SU-DHL-6 (cell line): Measurements from ENCODE around the gene TSNAX.
A peak's percentile ranks its signal among the peaks of the same experiment; 100 is the strongest.

Source experiments
- H2AFZ ChIP-seq: fragments of 200-600 bp; sonication (generic); 2 replicates; pipeline ENCODE4 v1.6.1; 2014; ENCODE audit warnings: low read depth, mild to moderate bottlenecking, moderate library complexity, mixed read lengths, antibody characterized with exemption, low read length; ENCODE audit not compliant: severe bottlenecking
- H3F3A ChIP-seq: fragments of 200-600 bp; shearing (Covaris generic); 2 replicates; pipeline ENCODE4 v1.6.0; 2016; ENCODE audit warnings: antibody characterized with exemption, mild to moderate bottlenecking; ENCODE audit not compliant: insufficient read depth
- H3K27ac ChIP-seq: fragments of 200-600 bp; sonication (generic); 2 replicates; pipeline ENCODE4 v1.5.1; 2016; ENCODE audit warnings: low read depth, mild to moderate bottlenecking, low read length, moderate library complexity, mixed read lengths
- H3K27me3 ChIP-seq: fragments of 200-600 bp; sonication (generic), shearing (Covaris generic); 2 replicates; pipeline ENCODE4 v1.6.0; 2014; ENCODE audit warnings: mild to moderate bottlenecking, low read length
- H3K36me3 ChIP-seq: fragments of 200-600 bp; sonication (generic); 2 replicates; pipeline ENCODE4 v1.6.1; 2014; ENCODE audit warnings: mild to moderate bottlenecking, low read length, mixed read lengths
- H3K4me2 ChIP-seq: fragments of 300-600, 200-600 bp; shearing (Covaris generic), sonication (generic); 2 replicates; pipeline ENCODE4 v1.6.0; 2014; ENCODE audit warnings: low read length, low read depth, mild to moderate bottlenecking; ENCODE audit not compliant: poor library complexity, severe bottlenecking
- H3K4me3 ChIP-seq: fragments of 200-600 bp; sonication (generic); 2 replicates; pipeline ENCODE4 v1.5.1; 2014; ENCODE audit warnings: antibody characterized with exemption, low read length, mild to moderate bottlenecking, mixed read lengths; ENCODE audit not compliant: insufficient read depth, poor library complexity, severe bottlenecking
- H3K79me2 ChIP-seq: fragments of 200-600 bp; sonication (generic); 2 replicates; pipeline ENCODE4 v1.6.1; 2014; ENCODE audit warnings: mild to moderate bottlenecking, low read length, moderate library complexity; ENCODE audit not compliant: insufficient read depth
- H3K9ac ChIP-seq: fragments of 200-600 bp; sonication (generic); 2 replicates; pipeline ENCODE4 v1.7.0; 2014; ENCODE audit warnings: mild to moderate bottlenecking, low read length
- H3K9me2 ChIP-seq: fragments of 200-600 bp; sonication (generic); replicated peaks from 2 replicates; pipeline ENCODE4 v1.6.1; 2014; ENCODE audit warnings: low read length; ENCODE audit not compliant: insufficient read depth
- H3K9me3 ChIP-seq: fragments of 200-600 bp; sonication (generic); 2 replicates; pipeline ENCODE4 v1.6.1; 2014; ENCODE audit warnings: low read length, mixed read lengths; ENCODE audit not compliant: insufficient read depth
- H4K20me1 ChIP-seq: fragments of 200-600 bp; sonication (generic); 2 replicates; pipeline ENCODE4 v1.6.1; 2014; ENCODE audit warnings: low read depth, mild to moderate bottlenecking, antibody characterized with exemption, low read length, moderate library complexity, mixed read lengths
- CTCF ChIP-seq: fragments of 200-600 bp; sonication (generic); IDR thresholded peaks from one replicate; pipeline ENCODE4 v1.5.1; 2017; ENCODE audit warnings: antibody characterized with exemption, mild to moderate bottlenecking, low read length, moderate library complexity; ENCODE audit not compliant: insufficient read depth, poor library complexity, severe bottlenecking
- EZH2phosphoT487 ChIP-seq: fragments of 200-600 bp; sonication (generic), shearing (Covaris generic); conservative IDR thresholded peaks from 2 replicates; pipeline ENCODE4 v1.6.1; 2018; ENCODE audit warnings: mild to moderate bottlenecking, antibody characterized with exemption, low read length, moderate library complexity, mixed read lengths

Gene TSNAX

GRCh38 chr1:231526536-231526935 lies 1.9 kb upstream of the TSNAX start:
- Histone ChIP-seq H3K4me3 (no peak overlapping the region), H3K9me2 (no peaks in the 10 kb centered on the region)

GRCh38 chr1:231527586-231528171 lies 790 bp upstream of the TSNAX start:
- no peak for TF ChIP-seq CTCF
- no peak for TF ChIP-seq EZH2phosphoT487
- peak overlapping the region; percentile 79 for H3K9ac ChIP-seq
- no peaks in the 10 kb centered on the region for H3K9me2 ChIP-seq
- no peaks in the 10 kb centered on the region for H4K20me1 ChIP-seq
- no peaks in the 10 kb centered on the region; the same call in 1 of the 2 replicates for H3K36me3 ChIP-seq
- H3K27me3 ChIP-seq: no peaks in the 10 kb centered on the region
- H3K4me2 ChIP-seq: peak overlapping the region; percentile 78
- peaks cover 27% of the 10 kb centered on the region for H3K79me2 ChIP-seq
- H3K27ac ChIP-seq: peak overlapping the region; percentile 82
- H3K4me3 ChIP-seq: peak overlapping the region; percentile 82
- no peaks in the 10 kb centered on the region for H3K9me3 ChIP-seq
- peak overlapping the region; percentile 81 for H2AFZ ChIP-seq
- 0 out of 2 replicates have a peak, but pooled peaks cover 4% of the 10 kb centered on the region for H3F3A ChIP-seq

More at GRCh38 chr1:231526536-231526935, 1.9 kb upstream of the TSNAX start:
- H4K20me1 ChIP-seq: no peaks in the 10 kb centered on the region
- no peaks in the 10 kb centered on the region for H3K27me3 ChIP-seq
- no peak overlapping the region for H3K9ac ChIP-seq
- H3K36me3 ChIP-seq: no peaks in the 10 kb centered on the region
- TF ChIP-seq CTCF (no peak), EZH2phosphoT487 (no peak)
- H3K79me2 ChIP-seq: peaks cover 23% of the 10 kb centered on the region
- no peak overlapping the region for H2AFZ ChIP-seq
- H3F3A ChIP-seq: 0 out of 2 replicates have a peak, but pooled peaks cover 3% of the 10 kb centered on the region
- H3K9me3 ChIP-seq: no peaks in the 10 kb centered on the region
- no peak overlapping the region for H3K27ac ChIP-seq
- H3K4me2 ChIP-seq: no peak overlapping the region

DNA sequence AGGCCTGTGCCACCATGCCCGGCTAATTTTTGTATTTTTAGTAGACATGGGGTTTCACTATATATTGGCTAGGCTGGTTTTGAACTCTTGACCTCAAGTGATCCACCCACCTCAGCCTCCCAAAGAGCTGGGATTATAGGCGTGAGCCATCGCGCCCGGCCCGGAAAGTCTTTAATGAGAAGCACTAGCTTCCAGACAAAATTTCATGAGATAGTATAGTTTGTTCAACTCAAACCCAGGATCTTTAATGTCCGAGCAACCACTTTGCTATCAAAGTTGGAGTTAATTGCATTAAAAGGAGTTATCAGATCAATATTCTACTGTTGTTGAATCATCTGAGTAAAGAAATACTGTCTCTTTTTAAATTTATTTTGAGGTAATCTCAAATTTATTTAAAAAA lies 4.8 kb downstream of the TSNAX start:
- peaks cover 8% of the 10 kb centered on the region; the same call in 1 of the 2 replicates for H3F3A ChIP-seq
- H4K20me1 ChIP-seq: no peaks in the 10 kb centered on the region
- no peaks in the 10 kb centered on the region for H3K9me2 ChIP-seq
- H3K27me3 ChIP-seq: no peaks in the 10 kb centered on the region
- H3K27ac ChIP-seq: no peak overlapping the region
- no peak overlapping the region for H3K4me2 ChIP-seq
- peaks cover 63% of the 10 kb centered on the region for H3K79me2 ChIP-seq
- no peaks in the 10 kb centered on the region for H3K9me3 ChIP-seq
- no peak overlapping the region for H2AFZ ChIP-seq
- H3K36me3 ChIP-seq: peaks cover 23% of the 10 kb centered on the region
- no peak overlapping the region for H3K4me3 ChIP-seq
- H3K9ac ChIP-seq: no peak overlapping the region
- no peak for TF ChIP-seq CTCF
- no peak for TF ChIP-seq EZH2phosphoT487
